Measurements from ENCODE around the gene RMRP. TPM values are rescaled to one million over a fixed set of nuclear protein-coding genes. Genes with fewer than 3 reads are reported as not detected.

Gene RMRP
- total and polyA plus RNA-seq, 12 donors, result 885 to 23,366 (median 6,693) TPM; not detected in 1

DNA sequence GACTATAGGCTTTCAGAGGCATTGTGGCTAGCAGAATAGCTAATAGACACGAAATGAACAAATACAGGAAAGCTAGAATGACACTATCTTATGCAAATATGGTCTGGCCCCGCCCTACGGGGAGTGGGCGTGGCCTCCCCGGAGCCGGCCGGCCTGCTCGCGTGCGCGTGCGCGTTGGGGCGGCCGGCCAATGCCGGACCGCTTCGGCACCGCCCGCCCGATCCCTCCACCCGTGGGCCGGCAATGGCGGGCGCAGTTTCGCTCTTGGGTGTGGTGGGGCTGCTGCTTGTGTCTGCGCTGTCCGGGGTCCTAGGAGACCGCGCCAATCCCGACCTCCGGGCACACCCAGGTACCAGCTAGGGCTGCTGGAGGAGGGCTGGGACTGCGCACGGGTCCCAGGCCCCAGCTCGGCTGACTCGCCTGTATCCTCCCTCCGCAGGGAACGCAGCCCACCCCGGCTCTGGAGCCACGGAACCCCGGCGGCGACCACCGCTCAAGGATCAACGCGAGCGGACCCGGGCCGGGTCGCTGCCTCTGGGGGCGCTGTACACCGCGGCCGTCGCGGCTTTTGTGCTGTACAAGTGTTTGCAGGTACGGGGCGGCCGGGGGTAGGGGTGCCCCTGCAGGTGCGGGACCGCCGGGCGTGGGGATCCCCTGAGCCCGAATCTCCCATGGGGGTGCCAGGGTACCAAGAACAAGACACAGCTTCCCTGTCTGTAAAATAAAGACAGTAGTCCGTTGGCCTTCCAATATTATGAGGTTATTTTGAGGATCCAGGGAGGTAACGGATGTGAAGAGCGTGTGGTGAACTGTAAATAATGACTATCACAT lies 533 bp upstream of the RMRP start, which contains the start of gene CCDC107:
TSS of gene CCDC107 (plus strand) at position 156 of the 831 bp plus-strand sequence. CDS start at position 244, 88 bp downstream.
- peak; percentile 80 to 81 for TF ChIP-seq POLR2A (IDR thresholded peaks at IDR 0.05)
- TF ChIP-seq, protein P1, sequence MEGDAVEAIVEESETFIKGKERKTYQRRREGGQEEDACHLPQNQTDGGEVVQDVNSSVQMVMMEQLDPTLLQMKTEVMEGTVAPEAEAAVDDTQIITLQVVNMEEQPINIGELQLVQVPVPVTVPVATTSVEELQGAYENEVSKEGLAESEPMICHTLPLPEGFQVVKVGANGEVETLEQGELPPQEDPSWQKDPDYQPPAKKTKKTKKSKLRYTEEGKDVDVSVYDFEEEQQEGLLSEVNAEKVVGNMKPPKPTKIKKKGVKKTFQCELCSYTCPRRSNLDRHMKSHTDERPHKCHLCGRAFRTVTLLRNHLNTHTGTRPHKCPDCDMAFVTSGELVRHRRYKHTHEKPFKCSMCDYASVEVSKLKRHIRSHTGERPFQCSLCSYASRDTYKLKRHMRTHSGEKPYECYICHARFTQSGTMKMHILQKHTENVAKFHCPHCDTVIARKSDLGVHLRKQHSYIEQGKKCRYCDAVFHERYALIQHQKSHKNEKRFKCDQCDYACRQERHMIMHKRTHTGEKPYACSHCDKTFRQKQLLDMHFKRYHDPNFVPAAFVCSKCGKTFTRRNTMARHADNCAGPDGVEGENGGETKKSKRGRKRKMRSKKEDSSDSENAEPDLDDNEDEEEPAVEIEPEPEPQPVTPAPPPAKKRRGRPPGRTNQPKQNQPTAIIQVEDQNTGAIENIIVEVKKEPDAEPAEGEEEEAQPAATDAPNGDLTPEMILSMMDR (IDR thresholded peaks at IDR 0.05), result peak; percentile 41 to 65 (median 59)
- intact Hi-C loops (cut with DNase I), result no loop called here
- H3K9me3 ChIP-seq (replicated peaks in 1 of 3), result no peaks in the 10 kb centered on the region
- peak within 1 kb of the TSS; percentile 80 to 97 (median 95) for H3K27ac ChIP-seq
- H3K4me3 ChIP-seq, result peak within 1 kb of the TSS; percentile 53 to 82 (median 78)
- DNase-seq, result peak; percentile 83 to 90 (median 87)
- no peaks in the 10 kb centered on the region for H3K27me3 ChIP-seq
- WGBS, 4 donors, result 0 to 2% (median 0%) methylated on average over 21 to 67 of the region's 67 CpGs
- peaks cover 6 to 31% of the 10 kb centered on the region in 2 donors for H3K4me1 ChIP-seq (replicated peaks in 1 of 2)
- peaks cover 0 to 4% of the 10 kb centered on the region in 2 donors for H3K36me3 ChIP-seq (replicated peaks in 1 of 2)

DNA sequence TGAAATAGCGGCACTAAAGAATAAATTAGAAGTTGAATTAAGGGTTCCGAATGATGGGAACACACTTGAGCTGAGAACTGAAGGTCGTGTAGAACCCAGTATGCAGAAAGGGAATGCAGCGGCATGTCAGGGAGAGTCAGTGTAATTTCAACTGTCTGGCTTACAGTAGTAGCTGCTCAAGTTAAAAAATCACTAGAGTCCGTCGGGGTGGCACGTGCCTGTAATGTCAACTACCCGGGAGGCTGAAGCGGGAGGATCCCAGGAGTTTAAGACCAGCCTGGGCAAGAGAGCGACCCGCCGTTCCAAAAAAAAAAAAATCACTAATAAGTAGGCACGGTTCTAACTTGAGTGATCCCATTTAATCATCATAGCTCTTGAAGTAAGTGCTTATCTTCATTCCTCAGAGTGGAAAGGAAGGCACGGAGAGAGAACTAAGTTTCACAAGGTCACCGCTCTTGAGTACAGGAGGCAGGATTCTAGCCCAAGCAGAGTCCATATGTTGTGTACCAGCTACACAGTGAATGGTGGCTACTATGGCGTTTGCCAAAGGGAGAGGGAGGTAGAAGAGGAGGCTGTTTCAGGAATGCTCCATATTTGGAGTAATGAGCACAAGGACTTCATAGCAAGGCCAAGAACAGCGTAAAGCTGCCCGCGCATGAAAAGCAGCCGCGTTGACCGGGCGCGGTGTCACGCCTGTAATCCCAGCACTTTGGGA lies 831 bp downstream of the RMRP start:
- Histone ChIP-seq H3K27ac (peak overlapping the region; percentile 80 to 97 (median 95)), H3K36me3 (replicated peaks in 1 of 2) (peaks cover 0 to 4% of the 10 kb centered on the region in 2 donors), H3K9me3 (replicated peaks in 1 of 3) (no peaks in the 10 kb centered on the region), H3K4me3 (peak overlapping the region in 1 of 4 donors; percentile 46), H3K27me3 (no peaks in the 10 kb centered on the region), H3K4me1 (replicated peaks in 1 of 2) (peaks cover 6 to 41% of the 10 kb centered on the region in 2 donors)
- 17 to 26% (median 19%) methylated on average over 25 of the region's 25 CpGs for WGBS, 4 donors
- peak in 1 of 7 donors; percentile 49 for DNase-seq
- TF ChIP-seq, protein P1 (IDR thresholded peaks at IDR 0.05), result no peak
- no peak for TF ChIP-seq POLR2A (IDR thresholded peaks at IDR 0.05)
- intact Hi-C loops (cut with DNase I), result no loop called here

DNA sequence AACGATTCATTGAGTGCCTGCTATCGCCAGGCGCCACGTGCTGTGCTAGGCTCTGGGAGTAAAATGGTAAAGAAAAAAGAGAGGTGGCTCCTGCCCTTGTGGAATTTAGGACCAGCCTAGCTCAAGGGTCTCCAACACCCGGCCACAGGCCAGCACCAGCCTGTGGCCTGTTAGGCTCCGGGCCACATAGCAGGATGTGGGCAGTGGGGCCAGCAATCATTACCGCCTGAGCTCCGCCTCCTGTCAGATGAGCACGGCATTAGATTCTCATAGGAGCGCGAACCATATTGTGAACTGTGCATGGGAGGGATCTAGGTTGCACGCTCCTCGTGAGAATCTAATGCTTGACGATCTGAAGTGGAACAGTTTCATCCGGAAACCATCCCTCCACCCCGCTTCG lies 1.5 kb downstream of the RMRP start:
- intact Hi-C loops (cut with DNase I), result no loop called here
- Histone ChIP-seq H3K36me3 (replicated peaks in 1 of 2) (peaks cover 0 to 4% of the 10 kb centered on the region in 2 donors), H3K27ac (peak overlapping the region in 1 of 5 donors; percentile 97), H3K27me3 (no peaks in the 10 kb centered on the region), H3K4me3 (no peak overlapping the region), H3K4me1 (replicated peaks in 1 of 2) (peaks cover 6 to 36% of the 10 kb centered on the region in 2 donors), H3K9me3 (replicated peaks in 1 of 3) (no peaks in the 10 kb centered on the region)
- 79 to 84% (median 81%) methylated on average over 17 of the region's 17 CpGs for WGBS, 4 donors
- no peak for DNase-seq
- no peak for TF ChIP-seq POLR2A (IDR thresholded peaks at IDR 0.05)
- TF ChIP-seq, protein P1 (IDR thresholded peaks at IDR 0.05), result no peak

DNA sequence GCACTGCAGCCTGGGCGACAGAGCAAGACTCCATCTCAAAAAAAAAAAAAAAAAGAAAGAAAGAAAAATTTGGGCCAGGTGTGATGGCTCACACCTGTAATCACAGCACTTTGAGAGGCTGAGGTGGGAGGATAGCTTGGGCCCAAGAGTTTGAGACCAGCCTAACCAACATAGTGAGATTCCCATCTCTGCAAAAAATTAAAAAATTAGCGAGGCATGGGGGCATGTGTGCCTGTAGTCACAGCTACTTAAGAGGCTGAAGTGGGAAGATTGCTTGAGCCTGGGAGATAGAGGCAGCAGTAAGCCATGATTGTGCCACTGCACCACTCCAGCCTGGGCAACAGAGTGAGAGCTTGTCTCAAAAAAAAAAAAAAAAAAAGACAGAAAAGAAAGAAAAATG lies 4.2 kb downstream of the RMRP start:
- TF ChIP-seq, protein P1 (IDR thresholded peaks at IDR 0.05), result no peak
- TF ChIP-seq POLR2A (IDR thresholded peaks at IDR 0.05), result no peak
- 89 to 100% (median 94%) methylated on average over 2 of the region's 2 CpGs for WGBS, 4 donors
- DNase-seq, result peak in 1 of 7 donors; percentile 20
- Histone ChIP-seq H3K27me3 (no peaks in the 10 kb centered on the region), H3K4me3 (no peak overlapping the region), H3K36me3 (replicated peaks in 1 of 2) (no peaks in the 10 kb centered on the region), H3K4me1 (replicated peaks in 1 of 2) (peaks cover 6 to 16% of the 10 kb centered on the region in 2 donors), H3K9me3 (replicated peaks in 1 of 3) (no peaks in the 10 kb centered on the region), H3K27ac (no peak overlapping the region)
- intact Hi-C loops (cut with DNase I), result no loop called here
